Measurements from ENCODE around the gene CLDN20. TPM values are rescaled to one million over a fixed set of nuclear protein-coding genes. Genes with fewer than 3 reads are reported as not detected.

CLDN20 gene
- total and polyA plus RNA-seq, 10 of the 15 experiments (the other 5 are each of a cell fraction or from before 2014, with no cell fraction given): 0.13 to 0.23 TPM; not detected in 8

- in situ Hi-C loops (cut with MboI): loop anchor here (10.0 kb wide), 2 partner anchors 565 to 1245 kb away; no protein-coding TSS in a partner anchor
Observed at GRCh38 chr6:155319902-155320301, 56.1 kb downstream of the CLDN20 start.

GRCh38 chr6:155324172-155324571 lies 60.4 kb downstream of the CLDN20 start:
- Histone ChIP-seq H3K4me2 (ENCODE audit: control insufficient read depth, insufficient read depth) (no peak overlapping the region), H3K9ac (ENCODE audit: control insufficient read depth, insufficient read depth, low read length) (no peak overlapping the region), H3K4me1 (ENCODE audit: control insufficient read depth, insufficient read depth, low read length) (no peaks in the 10 kb centered on the region; the same call in none of the 2 replicates), H2AFZ (ENCODE audit: control insufficient read depth, low read depth, low read length) (no peak overlapping the region), H3K9me3 (replicated peaks; ENCODE audit: control insufficient read depth, insufficient read depth, low read length) (0 out of 3 replicates have a peak, but pooled peaks cover 2% of the 10 kb centered on the region), H3K79me2 (ENCODE audit: control insufficient read depth, insufficient read depth, low read length) (no peaks in the 10 kb centered on the region), H3K27me3 (replicated peaks in 1 of 2; ENCODE audit: control insufficient read depth in 2 of 2, insufficient read depth in 2 of 2, low read length in 1 of 2) (no peaks in the 10 kb centered on the region), H3K36me3 (ENCODE audit: control insufficient read depth in 2 of 2, insufficient read depth in 2 of 2, low read length in 1 of 2) (no peaks in the 10 kb centered on the region), H3K4me3 (no peak overlapping the region), H3K27ac (ENCODE audit: control insufficient read depth, insufficient read depth) (no peak overlapping the region), H4K20me1 (ENCODE audit: control insufficient read depth, insufficient read depth) (no peaks in the 10 kb centered on the region)
- BruUV-seq (replicated peaks): no TSS peak
- intact Hi-C loops (cut with micrococcal nuclease; ENCODE audit: unreplicated experiment): loop anchor here (5.0 to 10.0 kb wide), 4 partner anchors 371 to 1243 kb away; no protein-coding TSS in a partner anchor
- ChIA-PET CTCF (interaction anchor here (1.0 kb wide), 1 partner anchor 205 kb away, joined by 4 read pairs; no protein-coding TSS in a partner anchor), POLR2A (interaction anchor here (0.6 kb wide), 1 partner anchor 1441 kb away, joined by 4 read pairs; no protein-coding TSS in a partner anchor), SMC1A (ENCODE audit: uncharacterized antibody, unreplicated experiment) (interaction anchor here (8.0 kb wide), 1 partner anchor 8 kb away, joined by 66 read pairs; the partner anchor contains the start of gene TFB1M), RAD21 (ENCODE audit: unreplicated experiment) (interaction anchor here (1.1 kb wide), 1 partner anchor 9 kb away, joined by 6 read pairs; the partner anchor contains the start of gene TFB1M)
- no peak for TF ChIP-seq MEF2B (IDR thresholded peaks at IDR 0.05; ENCODE audit: partially characterized antibody, poor library complexity, severe bottlenecking)
- no peak for TF ChIP-seq PBX3 (IDR thresholded peaks at IDR 0.05; ENCODE audit: insufficient replicate concordance, low read depth, low read length)
- TF ChIP-seq NBN (IDR thresholded peaks at IDR 0.05): no peak
- no peak for TF ChIP-seq ATF2 (IDR thresholded peaks at IDR 0.05; ENCODE audit: low read length)
- TF ChIP-seq FOXM1 (IDR thresholded peaks at IDR 0.05; ENCODE audit: low read depth, low read length): no peak
- no peak for TF ChIP-seq IKZF1 (conservative IDR thresholded peaks at IDR 0.05)
- in situ Hi-C loops (cut with MboI): loop anchor here (10.0 kb wide), 2 partner anchors 561 to 1241 kb away; no protein-coding TSS in a partner anchor
- DNase-seq (ENCODE audit: low read depth, low spot score) (no peak), ATAC-seq (no peak), FAIRE-seq (no peak)
- 94% methylated on average over 2 of the region's 2 CpGs for WGBS (ENCODE audit: insufficient coverage, insufficient replicate concordance, low lambda C conversion rate, missing lambda C conversion rate)

More at GRCh38 chr6:155319902-155320301, 56.1 kb downstream of the CLDN20 start:
- H3K79me2 ChIP-seq (ENCODE audit: control insufficient read depth, insufficient read depth, low read length): no peaks in the 10 kb centered on the region
- no peaks in the 10 kb centered on the region for H3K27me3 ChIP-seq (replicated peaks in 1 of 2; ENCODE audit: control insufficient read depth in 2 of 2, insufficient read depth in 2 of 2, low read length in 1 of 2)
- ATAC-seq: no peak
- RAD21 ChIA-PET (ENCODE audit: unreplicated experiment): no interaction called here
- no peaks in the 10 kb centered on the region; the same call in 1 of the 2 replicates for H3K4me1 ChIP-seq (ENCODE audit: control insufficient read depth, insufficient read depth, low read length)
- H3K36me3 ChIP-seq (ENCODE audit: control insufficient read depth in 2 of 2, insufficient read depth in 2 of 2, low read length in 1 of 2): no peaks in the 10 kb centered on the region
- H3K4me2 ChIP-seq (ENCODE audit: control insufficient read depth, insufficient read depth): peak overlapping the region; percentile 34; the same call in 1 of the 2 replicates
- intact Hi-C loops (cut with micrococcal nuclease; ENCODE audit: unreplicated experiment): loop anchor here (5.0 to 10.0 kb wide), 6 partner anchors 375 to 1375 kb away; partner anchors contain the start of gene SCAF8
- no TSS peak for BruUV-seq (replicated peaks)
- SMC1A ChIA-PET (ENCODE audit: uncharacterized antibody, unreplicated experiment): interaction anchor here (0.8 to 1.5 kb wide), 6 partner anchors 8 to 141 kb away, joined by 3 to 5 read pairs (median 4); partner anchors contain the start of gene CLDN20
- FAIRE-seq: no peak
- 78% methylated on average over 4 of the region's 4 CpGs for WGBS (ENCODE audit: insufficient coverage, insufficient replicate concordance, low lambda C conversion rate, missing lambda C conversion rate)
- peaks cover 2% of the 10 kb centered on the region; the same call in 1 of the 3 replicates for H3K9me3 ChIP-seq (replicated peaks; ENCODE audit: control insufficient read depth, insufficient read depth, low read length)
- TF ChIP-seq SPI1 (IDR thresholded peaks at IDR 0.05; ENCODE audit: borderline replicate concordance, insufficient read depth, low read depth, low read length) (peak; percentile 86), RAD21 (IDR thresholded peaks at IDR 0.05; ENCODE audit: insufficient read depth, low read depth, low read length) (no peak), EED (IDR thresholded peaks at IDR 0.05; ENCODE audit: low read depth) (peak; percentile 37; the same call in 1 of the 2 replicates), IKZF2 (IDR thresholded peaks at IDR 0.05) (peak; percentile 25 to 38; a peak in 2 of 4 replicates)
- H2AFZ ChIP-seq (ENCODE audit: control insufficient read depth, low read depth, low read length): no peak overlapping the region
- POLR2A ChIA-PET: no interaction called here
- H4K20me1 ChIP-seq (ENCODE audit: control insufficient read depth, insufficient read depth): no peaks in the 10 kb centered on the region
- H3K4me3 ChIP-seq: no peak overlapping the region
- no peak overlapping the region for H3K27ac ChIP-seq (ENCODE audit: control insufficient read depth, insufficient read depth)
- H3K9ac ChIP-seq (ENCODE audit: control insufficient read depth, insufficient read depth, low read length): no peak overlapping the region
- DNase-seq (ENCODE audit: low read depth, low spot score): no peak
- CTCF ChIA-PET: interaction anchor here (0.6 to 6.1 kb wide), 6 partner anchors 8 to 644 kb away, joined by 3 to 40 read pairs (median 4); no protein-coding TSS in a partner anchor

Data from GM12878 (cell line).